GM18526 (cell line): ENCODE results near the gene ANKLE2.

Experiments used
- POLR2A ChIP-seq: IDR thresholded peaks from 3 replicates; pipeline ENCODE4 v1.6.1; 2011; ENCODE audit not compliant: insufficient read length; ENCODE audit errors: extremely low read depth

The ANKLE2 gene

GRCh38 chr12:132761921-132762583 lies 420 bp upstream of the ANKLE2 start:
- peak; percentile 91 for TF ChIP-seq POLR2A

- no peak for TF ChIP-seq POLR2A
Observed at GRCh38 chr12:132759359-132759758, 2.3 kb downstream of the ANKLE2 start.

GRCh38 chr12:132754160-132754932 lies 7.3 kb downstream of the ANKLE2 start:
- TF ChIP-seq POLR2A: no peak

- no peak for TF ChIP-seq POLR2A
Observed at GRCh38 chr12:132748319-132748718, 13.3 kb downstream of the ANKLE2 start.

- no peak for TF ChIP-seq POLR2A
Observed at GRCh38 chr12:132747896-132748295, 13.7 kb downstream of the ANKLE2 start.

GRCh38 chr12:132747395-132747794 lies 14.2 kb downstream of the ANKLE2 start:
- no peak for TF ChIP-seq POLR2A

GRCh38 chr12:132746613-132747012 lies 15.0 kb downstream of the ANKLE2 start:
- TF ChIP-seq POLR2A: no peak

GRCh38 chr12:132743831-132744230 lies 17.8 kb downstream of the ANKLE2 start:
- no peak for TF ChIP-seq POLR2A

- no peak for TF ChIP-seq POLR2A
Observed at GRCh38 chr12:132741620-132742019, 20.0 kb downstream of the ANKLE2 start.

GRCh38 chr12:132740652-132741051 lies 21.0 kb downstream of the ANKLE2 start:
- no peak for TF ChIP-seq POLR2A

GRCh38 chr12:132740313-132740646 lies 21.4 kb downstream of the ANKLE2 start:
- no peak for TF ChIP-seq POLR2A

GRCh38 chr12:132739600-132740312 lies 21.9 kb downstream of the ANKLE2 start:
- TF ChIP-seq POLR2A: no peak

- no peak for TF ChIP-seq POLR2A
Observed at GRCh38 chr12:132736913-132737312, 24.7 kb downstream of the ANKLE2 start.

- TF ChIP-seq POLR2A: no peak
Observed at GRCh38 chr12:132736378-132736777, 25.3 kb downstream of the ANKLE2 start.

- no peak for TF ChIP-seq POLR2A
Observed at GRCh38 chr12:132735496-132735895, 26.1 kb downstream of the ANKLE2 start.

- no peak for TF ChIP-seq POLR2A
Observed at GRCh38 chr12:132734206-132734605, 27.4 kb downstream of the ANKLE2 start.
